Cardiac fibroblast (primary cell): Measurements from ENCODE around the gene MYOCD.

ENCODE experiments used
- DNase-seq, 2 donors: peaks; one replicate each; pipeline versions ENCODE4 v3.0.0 to v3.0.0-alpha.2; 2010; ENCODE audit warnings: low read depth in 2 of 2
- H3K4me3 ChIP-seq, 2 donors: replicated peaks in 1 of 2; 1 replicate in 1 of 2; 2 replicates in 1 of 2; pipeline ENCODE4 v1.5.1; 2011; ENCODE audit warnings: low read depth in 2 of 2, low read length in 2 of 2, mild to moderate bottlenecking in 2 of 2, moderate library complexity in 1 of 2
- TF ChIP-seq, protein P1 (sequence below): IDR thresholded peaks from one replicate; pipeline ENCODE4 v1.5.1; 2011; ENCODE audit warnings: low read depth, mild to moderate bottlenecking, low read length, inconsistent platforms

MYOCD gene

DNA sequence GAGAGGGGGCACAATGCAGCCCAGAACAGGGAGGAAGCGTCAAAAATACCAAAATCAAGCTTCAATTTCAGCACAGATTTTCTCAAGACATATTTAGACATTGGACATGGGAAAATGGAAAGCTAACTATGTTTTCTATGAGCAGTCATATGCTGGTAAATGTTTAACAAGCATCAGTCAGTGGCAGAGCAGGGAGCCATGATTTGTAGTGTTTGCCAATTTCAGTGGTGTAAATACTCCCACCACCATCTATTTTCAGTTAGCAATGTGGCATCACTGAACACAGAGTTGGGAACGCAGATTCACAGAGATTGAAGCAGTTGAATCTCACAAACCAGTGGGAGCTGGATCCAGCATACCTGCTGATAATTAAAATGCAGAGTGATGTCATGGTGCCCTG, 24.6 kb upstream of the MYOCD start:
- TF ChIP-seq, protein P1, sequence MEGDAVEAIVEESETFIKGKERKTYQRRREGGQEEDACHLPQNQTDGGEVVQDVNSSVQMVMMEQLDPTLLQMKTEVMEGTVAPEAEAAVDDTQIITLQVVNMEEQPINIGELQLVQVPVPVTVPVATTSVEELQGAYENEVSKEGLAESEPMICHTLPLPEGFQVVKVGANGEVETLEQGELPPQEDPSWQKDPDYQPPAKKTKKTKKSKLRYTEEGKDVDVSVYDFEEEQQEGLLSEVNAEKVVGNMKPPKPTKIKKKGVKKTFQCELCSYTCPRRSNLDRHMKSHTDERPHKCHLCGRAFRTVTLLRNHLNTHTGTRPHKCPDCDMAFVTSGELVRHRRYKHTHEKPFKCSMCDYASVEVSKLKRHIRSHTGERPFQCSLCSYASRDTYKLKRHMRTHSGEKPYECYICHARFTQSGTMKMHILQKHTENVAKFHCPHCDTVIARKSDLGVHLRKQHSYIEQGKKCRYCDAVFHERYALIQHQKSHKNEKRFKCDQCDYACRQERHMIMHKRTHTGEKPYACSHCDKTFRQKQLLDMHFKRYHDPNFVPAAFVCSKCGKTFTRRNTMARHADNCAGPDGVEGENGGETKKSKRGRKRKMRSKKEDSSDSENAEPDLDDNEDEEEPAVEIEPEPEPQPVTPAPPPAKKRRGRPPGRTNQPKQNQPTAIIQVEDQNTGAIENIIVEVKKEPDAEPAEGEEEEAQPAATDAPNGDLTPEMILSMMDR = no peak
- no peak for DNase-seq
- no peak overlapping the region for H3K4me3 ChIP-seq

DNA sequence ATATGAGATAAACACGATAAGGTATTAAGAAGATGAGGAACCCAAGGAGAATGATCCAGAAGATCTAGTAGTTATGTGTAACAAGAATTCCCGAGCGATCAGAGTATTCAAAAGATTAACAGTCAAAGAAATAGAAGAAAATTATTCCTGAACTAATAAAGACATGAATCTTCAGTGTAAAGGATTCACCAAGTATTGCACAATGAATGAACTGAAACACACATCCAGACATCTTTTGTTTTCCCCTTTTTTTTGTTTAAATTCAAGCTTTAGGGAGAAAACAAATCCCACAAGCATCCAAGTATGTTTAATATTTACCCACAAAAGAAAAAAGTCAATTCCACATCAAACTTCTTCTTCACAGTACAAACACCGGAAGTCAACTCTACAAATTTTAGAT, 23.7 kb upstream of the MYOCD start:
- no peak for DNase-seq
- H3K4me3 ChIP-seq = no peak overlapping the region
- TF ChIP-seq, protein P1 = no peak

DNA sequence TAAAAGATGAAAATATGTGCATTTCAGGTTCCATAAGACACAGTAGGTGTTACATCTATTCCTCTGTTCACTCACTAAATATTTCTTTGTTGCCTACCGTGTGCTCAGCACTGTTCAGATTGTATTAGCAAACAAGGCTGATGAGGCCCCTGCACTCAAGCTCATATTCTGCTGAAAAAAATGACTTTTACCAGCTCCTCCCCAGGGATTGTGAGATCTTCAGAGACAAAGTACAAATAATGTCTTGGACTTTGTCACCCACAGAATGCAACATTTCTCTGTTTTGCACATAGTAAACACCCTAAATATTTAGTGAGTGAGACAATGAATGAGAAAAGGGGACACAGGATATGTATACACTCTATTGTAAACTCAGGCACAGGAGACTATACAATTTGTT, 21.9 kb upstream of the MYOCD start:
- TF ChIP-seq, protein P1 = no peak
- DNase-seq = no peak

DNA sequence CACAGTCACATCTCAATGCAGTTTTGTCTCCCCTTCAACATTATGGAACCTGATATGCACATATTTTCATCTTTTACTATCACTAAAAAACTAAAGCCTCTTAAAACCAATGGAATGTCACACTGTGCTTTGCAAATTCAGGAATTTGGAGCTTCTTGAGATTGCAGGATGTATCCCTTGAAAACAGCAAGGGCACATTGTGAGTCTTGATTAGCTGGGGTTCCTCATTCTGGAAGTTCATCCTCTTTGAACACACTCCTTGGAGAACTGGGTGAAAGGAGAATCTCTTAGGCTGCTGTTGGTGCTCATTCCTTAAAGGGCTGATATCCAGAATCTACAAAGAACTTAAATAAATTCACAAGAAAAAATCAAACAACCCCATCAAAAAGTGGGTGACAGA, 21.1 kb upstream of the MYOCD start:
- no peak overlapping the region for H3K4me3 ChIP-seq
- no peak for DNase-seq
- TF ChIP-seq, protein P1 = no peak

More for the DNA sequence above, 21.9 kb upstream of the MYOCD start:
- H3K4me3 ChIP-seq = no peak overlapping the region

DNA sequence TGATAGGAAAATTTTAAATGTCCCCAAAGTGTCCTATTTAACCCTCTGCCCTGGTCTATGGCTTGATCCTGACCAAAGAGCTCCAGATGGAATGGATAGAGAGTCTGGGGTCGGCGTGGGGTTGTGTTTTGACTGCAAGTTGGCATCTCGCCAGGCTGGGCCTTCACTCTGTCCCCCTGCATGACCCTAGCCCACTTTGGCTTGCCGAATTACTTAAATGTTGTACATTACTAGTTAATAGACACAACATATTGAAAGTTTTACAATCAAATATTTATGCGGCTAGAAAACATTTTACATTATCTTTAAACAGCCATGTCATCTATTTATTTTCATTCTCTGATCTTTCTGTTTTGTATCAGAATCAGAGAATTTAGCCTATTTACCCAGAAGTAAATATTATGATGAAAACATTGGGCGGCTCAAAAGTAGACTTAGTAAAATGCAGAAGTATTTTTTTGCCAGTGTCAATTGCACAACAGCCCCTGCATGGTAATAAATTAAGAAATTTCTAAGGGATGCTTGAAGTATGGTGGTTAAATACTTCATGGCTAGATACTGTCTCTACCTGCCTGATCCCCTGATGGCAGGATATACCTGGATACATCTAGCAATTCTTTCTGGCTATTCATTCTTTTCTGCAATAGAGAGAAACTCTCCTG, 18.8 kb upstream of the MYOCD start:
- DNase-seq = no peak
- H3K4me3 ChIP-seq = no peak overlapping the region
- TF ChIP-seq, protein P1 = no peak

DNA sequence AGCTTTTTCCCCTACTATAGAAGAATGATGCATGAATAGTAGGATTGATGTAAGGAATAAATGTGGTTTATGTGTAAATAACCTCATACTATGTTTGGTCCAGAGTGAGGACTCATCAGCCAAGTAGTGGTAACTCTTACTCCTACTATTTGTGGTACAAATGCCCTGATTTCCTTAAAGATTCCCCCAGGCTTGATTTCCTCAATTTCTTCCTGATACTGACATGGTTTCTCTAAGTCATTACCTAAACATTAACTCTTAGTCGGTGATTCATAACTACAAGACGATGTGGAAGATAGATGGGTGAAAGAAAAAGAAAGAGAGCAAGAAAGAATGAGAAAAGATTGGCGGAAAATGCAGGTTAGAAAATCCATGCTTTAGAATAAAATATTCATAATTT, 17.2 kb upstream of the MYOCD start:
- DNase-seq = no peak
- H3K4me3 ChIP-seq = no peak overlapping the region
- TF ChIP-seq, protein P1 = no peak

DNA sequence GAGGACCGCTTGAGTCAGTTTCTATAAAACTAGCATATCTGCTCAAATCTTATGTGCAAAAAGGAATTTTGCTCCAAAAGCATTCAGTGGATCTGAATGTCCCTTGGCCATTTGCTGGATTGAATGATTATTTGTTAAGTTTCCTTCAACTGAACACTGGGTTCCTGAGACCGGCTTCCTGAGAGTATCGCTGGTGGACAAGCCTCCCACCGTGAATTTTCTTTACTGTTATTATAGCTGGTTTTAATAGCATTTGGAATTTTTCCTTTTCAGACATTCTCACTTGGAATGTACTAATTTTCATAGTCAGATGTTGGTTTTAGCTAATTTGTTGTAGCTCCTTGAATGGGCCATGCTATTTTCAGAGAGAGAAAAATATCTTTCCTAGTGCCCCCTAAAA, 9.8 kb upstream of the MYOCD start:
- no peak for DNase-seq
- TF ChIP-seq, protein P1 = no peak

More for the DNA sequence above, 9.8 kb upstream of the MYOCD start:
- no peak overlapping the region for H3K4me3 ChIP-seq
